ENCODE results near the gene RPS15. TPM values are rescaled to one million over a fixed set of nuclear protein-coding genes. Genes with fewer than 3 reads are reported as not detected.
"Not testable (repeated sequence)": the region's sequence is repeated elsewhere in the genome, so short reads cannot be mapped to it uniquely, and the experiment has no call there.

The RPS15 gene
- polyA plus RNA-seq, 1 donor from 2014 or later, result 3,226 TPM

GRCh38 chr19:1410136-1410786 is 27.9 kb upstream of the RPS15 start:
- Mint-ChIP-seq H3K4me1 (peaks cover 21 to 38% (median 28%) of the 10 kb centered on the region in 3 donors), H3K27ac (peak overlapping the region; percentile 27 to 92 (median 67)), H3K9me3 (no peaks in the 10 kb centered on the region), H3K36me3 (no peaks in the 10 kb centered on the region), H3K27me3 (no peaks in the 10 kb centered on the region), H3K4me3 (peak overlapping the region; percentile 54 to 89 (median 86))

GRCh38 chr19:1410789-1411188 is 27.4 kb upstream of the RPS15 start:
- no peaks in the 10 kb centered on the region for H3K9me3 Mint-ChIP-seq
- H3K4me3 Mint-ChIP-seq, result peak overlapping the region; percentile 54 to 89 (median 86)
- peaks cover 21 to 40% (median 28%) of the 10 kb centered on the region in 3 donors for H3K4me1 Mint-ChIP-seq
- H3K27me3 Mint-ChIP-seq, result no peaks in the 10 kb centered on the region
- H3K36me3 Mint-ChIP-seq, result no peaks in the 10 kb centered on the region
- H3K27ac Mint-ChIP-seq, result peak overlapping the region; percentile 21 to 92 (median 43)

GRCh38 chr19:1411255-1412191 is 26.7 kb upstream of the RPS15 start:
- Mint-ChIP-seq H3K4me1 (peaks cover 18 to 40% (median 26%) of the 10 kb centered on the region in 3 donors), H3K9me3 (no peaks in the 10 kb centered on the region), H3K36me3 (no peaks in the 10 kb centered on the region), H3K27me3 (no peaks in the 10 kb centered on the region), H3K27ac (peak overlapping the region; percentile 43 to 92 (median 46)), H3K4me3 (peak overlapping the region in 3 of 4 donors; percentile 85 to 89 (median 87))

- Mint-ChIP-seq H3K27ac (peak overlapping the region in 2 of 3 donors; percentile 7 to 10), H3K4me3 (peak overlapping the region in 1 of 4 donors; percentile 72), H3K9me3 (no peaks in the 10 kb centered on the region), H3K36me3 (no peaks in the 10 kb centered on the region), H3K4me1 (peaks cover 14 to 39% (median 26%) of the 10 kb centered on the region in 3 donors), H3K27me3 (no peaks in the 10 kb centered on the region)
These were observed 25.8 kb upstream of the RPS15 start for GRCh38 chr19:1412323-1412923.

- no peaks in the 10 kb centered on the region for H3K36me3 Mint-ChIP-seq
These were observed 25.0 kb upstream of the RPS15 start for GRCh38 chr19:1412995-1413800.

GRCh38 chr19:1416014-1416841 is 22.0 kb upstream of the RPS15 start:
- no peaks in the 10 kb centered on the region for H3K27me3 Mint-ChIP-seq
- no peaks in the 10 kb centered on the region for H3K36me3 Mint-ChIP-seq
- no peak overlapping the region for H3K4me3 Mint-ChIP-seq
- H3K27ac Mint-ChIP-seq, result no peak overlapping the region
- H3K4me1 Mint-ChIP-seq, result peaks cover 6 to 26% (median 17%) of the 10 kb centered on the region in 3 donors
- no peaks in the 10 kb centered on the region for H3K9me3 Mint-ChIP-seq

More at GRCh38 chr19:1412995-1413800, 25.0 kb upstream of the RPS15 start:
- peaks cover 14 to 43% (median 28%) of the 10 kb centered on the region in 3 donors for H3K4me1 Mint-ChIP-seq
- H3K9me3 Mint-ChIP-seq, result no peaks in the 10 kb centered on the region
- H3K4me3 Mint-ChIP-seq, result peak overlapping the region in 2 of 4 donors; percentile 44 to 72
- H3K27ac Mint-ChIP-seq, result peak overlapping the region in 2 of 3 donors; percentile 10 to 71
- no peaks in the 10 kb centered on the region for H3K27me3 Mint-ChIP-seq

- no peaks in the 10 kb centered on the region for H3K9me3 Mint-ChIP-seq
- no peak overlapping the region for H3K27ac Mint-ChIP-seq
- H3K36me3 Mint-ChIP-seq, result no peaks in the 10 kb centered on the region
- peaks cover 6 to 23% (median 13%) of the 10 kb centered on the region in 3 donors for H3K4me1 Mint-ChIP-seq
- H3K4me3 Mint-ChIP-seq, result peak overlapping the region in 1 of 4 donors; percentile 22
- H3K27me3 Mint-ChIP-seq, result no peaks in the 10 kb centered on the region
These were observed 21.1 kb upstream of the RPS15 start for GRCh38 chr19:1417145-1417544.

- no peaks in the 10 kb centered on the region for H3K27me3 Mint-ChIP-seq
- no peaks in the 10 kb centered on the region for H3K9me3 Mint-ChIP-seq
- peaks cover 6 to 21% (median 13%) of the 10 kb centered on the region in 3 donors for H3K4me1 Mint-ChIP-seq
- peak overlapping the region in 1 of 3 donors; percentile 39 for H3K27ac Mint-ChIP-seq
- H3K36me3 Mint-ChIP-seq, result no peaks in the 10 kb centered on the region
- peak overlapping the region in 1 of 4 donors; percentile 51 for H3K4me3 Mint-ChIP-seq
These were observed 20.3 kb upstream of the RPS15 start for GRCh38 chr19:1417681-1418495.

GRCh38 chr19:1418496-1418775 is 19.8 kb upstream of the RPS15 start:
- peaks cover 6 to 22% (median 12%) of the 10 kb centered on the region in 3 donors for H3K4me1 Mint-ChIP-seq
- no peak overlapping the region for H3K4me3 Mint-ChIP-seq
- no peaks in the 10 kb centered on the region for H3K36me3 Mint-ChIP-seq
- H3K27me3 Mint-ChIP-seq, result no peaks in the 10 kb centered on the region
- H3K9me3 Mint-ChIP-seq, result no peaks in the 10 kb centered on the region
- H3K27ac Mint-ChIP-seq, result no peak overlapping the region

- no peaks in the 10 kb centered on the region for H3K36me3 Mint-ChIP-seq
- H3K4me1 Mint-ChIP-seq, result peaks cover 6 to 21% (median 10%) of the 10 kb centered on the region in 3 donors
- H3K27me3 Mint-ChIP-seq, result no peaks in the 10 kb centered on the region
- no peak overlapping the region for H3K4me3 Mint-ChIP-seq
- H3K9me3 Mint-ChIP-seq, result no peaks in the 10 kb centered on the region
- peak overlapping the region in 2 of 3 donors; percentile 68 to 81 for H3K27ac Mint-ChIP-seq
These were observed 19.1 kb upstream of the RPS15 start for GRCh38 chr19:1418951-1419738.

- not testable (repeated sequence) for H3K27me3 Mint-ChIP-seq, H3K9me3 Mint-ChIP-seq, H3K4me3 Mint-ChIP-seq, H3K27ac Mint-ChIP-seq, H3K36me3 Mint-ChIP-seq
- H3K4me1 Mint-ChIP-seq, result peaks cover 2 to 17% (median 6%) of the 10 kb centered on the region in 3 donors
These were observed 18.1 kb upstream of the RPS15 start for GRCh38 chr19:1420085-1420484.

GRCh38 chr19:1420590-1420989 is 17.6 kb upstream of the RPS15 start:
- no peaks in the 10 kb centered on the region for H3K9me3 Mint-ChIP-seq
- no peaks in the 10 kb centered on the region for H3K36me3 Mint-ChIP-seq
- peak overlapping the region in 2 of 3 donors; percentile 45 to 67 for H3K27ac Mint-ChIP-seq
- H3K4me1 Mint-ChIP-seq, result peaks cover 0 to 16% (median 6%) of the 10 kb centered on the region in 3 donors
- H3K27me3 Mint-ChIP-seq, result no peaks in the 10 kb centered on the region
- no peak overlapping the region for H3K4me3 Mint-ChIP-seq
